Endothelial cell (in vitro differentiated cells): ENCODE measurements around the gene EFNA1. TPM values are rescaled to one million over a fixed set of nuclear protein-coding genes. Genes with fewer than 3 reads are reported as not detected.
"Not testable (repeated sequence)": the region's sequence is repeated elsewhere in the genome, so short reads cannot be mapped to it uniquely, and the experiment has no call there.

Source experiments
- DNase-seq: peaks from one replicate; pipeline ENCODE4 v3.0.0; 2021; ENCODE audit warnings: low spot score
- H3K27ac Mint-ChIP-seq: one replicate; pipeline ENCODE4 v1.8.0; 2021; ENCODE audit warnings: mixed read lengths, inconsistent platforms; ENCODE audit not compliant: unreplicated experiment
- H3K27me3 Mint-ChIP-seq: one replicate; pipeline ENCODE4 v1.8.0; 2021; ENCODE audit warnings: mild to moderate bottlenecking, moderate library complexity, mixed read lengths, inconsistent platforms; ENCODE audit not compliant: unreplicated experiment
- H3K36me3 Mint-ChIP-seq: one replicate; pipeline ENCODE4 v1.8.0; 2021; ENCODE audit warnings: mild to moderate bottlenecking, low read depth, mixed read lengths, inconsistent platforms; ENCODE audit not compliant: unreplicated experiment
- H3K4me1 Mint-ChIP-seq: one replicate; pipeline ENCODE4 v1.8.0; 2021; ENCODE audit warnings: mild to moderate bottlenecking, mixed read lengths, inconsistent platforms; ENCODE audit not compliant: unreplicated experiment
- H3K4me3 Mint-ChIP-seq: one replicate; pipeline ENCODE4 v1.8.0; 2021; ENCODE audit warnings: mild to moderate bottlenecking, mixed read lengths, inconsistent platforms; ENCODE audit not compliant: unreplicated experiment
- H3K9me3 Mint-ChIP-seq: one replicate; pipeline ENCODE4 v1.8.0; 2021; ENCODE audit warnings: mixed read lengths, inconsistent platforms; ENCODE audit not compliant: unreplicated experiment
- total RNA-seq: library from RNA; stranded (reverse); fragmentation: NEBNext Ultra II Directional; extraction: Animal tissue kit (Norgen Biotek cat#: 25700); gene quantifications from one replicate; pipeline ENCODE4 v1.2.1, GENCODE V29; 2021; ENCODE audit not compliant: unreplicated experiment
- TF ChIP-seq, protein P1 (sequence below): fragments of 200-600 bp; sonication (generic); IDR thresholded peaks from one replicate; pipeline ENCODE4 v1.5.0; 2021; ENCODE audit warnings: antibody characterized with exemption; ENCODE audit not compliant: unreplicated experiment

EFNA1 gene
- total RNA-seq, 1 donor from 2014 or later = 413 TPM

DNA sequence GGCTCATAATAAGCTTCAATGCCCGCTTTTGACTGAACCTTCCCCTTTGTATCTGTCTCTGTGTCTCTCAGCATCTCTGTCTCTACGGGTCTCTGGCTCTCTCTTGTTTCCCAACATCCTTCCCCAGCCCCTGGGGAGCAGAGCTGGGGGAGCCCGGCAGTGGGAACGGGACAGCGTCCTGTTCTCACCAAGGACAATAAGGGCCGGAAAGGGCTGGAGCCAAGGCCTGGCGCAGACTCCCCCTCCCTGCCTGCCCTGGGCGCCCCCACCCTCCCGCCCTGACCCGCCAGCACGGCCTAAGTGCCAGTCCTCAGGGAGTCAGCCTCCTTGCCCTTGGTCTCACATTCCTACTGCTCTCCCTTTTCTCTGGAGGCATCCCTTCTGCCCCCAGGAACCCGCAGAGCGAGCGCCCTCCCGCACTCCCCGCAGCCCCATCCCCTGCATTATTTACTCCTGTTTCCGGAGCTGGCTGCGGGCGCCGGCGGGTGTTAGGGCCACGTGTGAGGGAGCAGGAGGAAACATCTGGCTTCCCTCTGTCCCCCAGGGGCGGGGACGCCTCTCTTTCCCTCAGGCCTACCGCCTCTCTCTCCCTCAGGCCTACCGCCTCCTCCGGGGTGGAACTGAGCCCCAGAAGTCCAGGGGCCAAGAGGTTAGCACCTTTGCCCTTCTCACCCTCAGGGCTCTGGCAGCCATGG, 38.9 kb downstream of the EFNA1 start:
- peak; percentile 84 for DNase-seq
- Mint-ChIP-seq H3K36me3 (peaks cover 12% of the 10 kb centered on the region), H3K9me3 (no peaks in the 10 kb centered on the region), H3K4me1 (peaks cover 18% of the 10 kb centered on the region), H3K4me3 (peak overlapping the region; percentile 85), H3K27me3 (peaks cover 6% of the 10 kb centered on the region), H3K27ac (peak overlapping the region; percentile 98)
- TF ChIP-seq, protein P1, sequence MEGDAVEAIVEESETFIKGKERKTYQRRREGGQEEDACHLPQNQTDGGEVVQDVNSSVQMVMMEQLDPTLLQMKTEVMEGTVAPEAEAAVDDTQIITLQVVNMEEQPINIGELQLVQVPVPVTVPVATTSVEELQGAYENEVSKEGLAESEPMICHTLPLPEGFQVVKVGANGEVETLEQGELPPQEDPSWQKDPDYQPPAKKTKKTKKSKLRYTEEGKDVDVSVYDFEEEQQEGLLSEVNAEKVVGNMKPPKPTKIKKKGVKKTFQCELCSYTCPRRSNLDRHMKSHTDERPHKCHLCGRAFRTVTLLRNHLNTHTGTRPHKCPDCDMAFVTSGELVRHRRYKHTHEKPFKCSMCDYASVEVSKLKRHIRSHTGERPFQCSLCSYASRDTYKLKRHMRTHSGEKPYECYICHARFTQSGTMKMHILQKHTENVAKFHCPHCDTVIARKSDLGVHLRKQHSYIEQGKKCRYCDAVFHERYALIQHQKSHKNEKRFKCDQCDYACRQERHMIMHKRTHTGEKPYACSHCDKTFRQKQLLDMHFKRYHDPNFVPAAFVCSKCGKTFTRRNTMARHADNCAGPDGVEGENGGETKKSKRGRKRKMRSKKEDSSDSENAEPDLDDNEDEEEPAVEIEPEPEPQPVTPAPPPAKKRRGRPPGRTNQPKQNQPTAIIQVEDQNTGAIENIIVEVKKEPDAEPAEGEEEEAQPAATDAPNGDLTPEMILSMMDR = no peak

DNA sequence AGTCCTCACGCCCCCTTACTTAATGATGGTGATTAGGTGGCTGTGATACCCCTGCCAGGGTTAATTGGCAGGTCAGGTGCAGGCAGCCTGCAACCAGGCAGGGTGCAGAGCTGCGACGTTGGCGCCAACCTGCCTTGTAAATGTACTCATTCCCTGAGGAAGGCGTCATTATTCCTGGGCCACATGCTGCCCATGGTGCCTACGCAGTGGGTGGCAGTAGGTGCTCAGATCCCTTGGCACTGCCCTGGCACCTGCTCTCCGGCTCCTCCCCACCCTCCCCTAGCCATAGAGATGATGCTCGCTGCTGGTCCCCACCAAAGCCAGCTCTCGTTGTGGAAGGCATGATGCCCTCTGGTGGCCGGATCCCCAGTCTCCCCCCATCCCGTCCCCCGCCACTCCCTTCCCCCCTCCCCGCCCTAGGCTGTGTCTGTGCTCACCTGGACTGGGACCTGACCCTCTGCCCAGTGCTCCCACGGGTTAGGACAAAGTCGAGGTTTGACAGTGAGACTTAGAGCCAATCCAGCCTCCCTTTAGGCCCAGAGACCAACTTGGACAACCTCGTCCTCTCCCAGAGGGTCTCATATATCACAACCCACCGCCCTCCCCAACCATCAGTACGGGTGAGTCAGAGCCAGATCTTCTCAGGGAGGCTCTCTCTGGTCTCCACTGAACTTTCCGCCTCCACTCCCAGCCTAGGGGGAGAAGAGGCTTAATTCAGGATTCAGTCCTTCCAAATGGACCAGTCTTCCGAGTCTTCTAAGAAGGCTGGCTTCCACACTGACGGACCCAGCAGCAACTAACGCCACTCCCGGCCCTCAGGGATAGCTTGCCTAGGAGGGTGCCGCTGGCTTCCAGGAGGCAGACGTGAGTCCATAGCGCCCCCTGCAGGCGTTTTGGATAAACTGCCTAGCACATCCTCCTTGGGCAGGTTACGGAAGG, 39.8 kb downstream of the EFNA1 start:
- peaks cover 18% of the 10 kb centered on the region for H3K36me3 Mint-ChIP-seq
- peaks cover 25% of the 10 kb centered on the region for H3K4me1 Mint-ChIP-seq
- DNase-seq = peak; percentile 92
- peak overlapping the region; percentile 85 for H3K4me3 Mint-ChIP-seq
- no peaks in the 10 kb centered on the region for H3K9me3 Mint-ChIP-seq
- H3K27ac Mint-ChIP-seq = peak overlapping the region; percentile 95
- peaks cover 6% of the 10 kb centered on the region for H3K27me3 Mint-ChIP-seq
- TF ChIP-seq, protein P1 = peak; percentile 75

DNA sequence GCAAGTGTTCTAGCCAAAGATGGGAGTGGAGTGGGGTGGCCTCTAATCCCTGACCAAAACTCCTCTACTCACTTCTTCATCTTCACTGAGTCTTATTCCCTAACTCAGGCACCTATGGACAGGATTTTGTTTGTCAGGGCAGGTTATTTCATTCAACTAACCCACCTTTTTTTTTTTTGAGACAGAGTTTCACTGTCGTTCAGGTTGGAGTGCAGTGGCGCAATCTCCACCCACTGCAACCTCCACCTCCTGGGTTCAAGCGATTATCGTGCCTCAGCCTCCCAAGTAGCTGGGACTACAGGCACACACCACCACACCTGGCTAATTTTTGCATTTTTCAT, 40.4 kb downstream of the EFNA1 start:
- TF ChIP-seq, protein P1 = peak; percentile 4
- H3K27me3 Mint-ChIP-seq, H3K4me3 Mint-ChIP-seq, DNase-seq, H3K9me3 Mint-ChIP-seq: not testable (repeated sequence)
- peaks cover 20% of the 10 kb centered on the region for H3K36me3 Mint-ChIP-seq
- peak overlapping the region; percentile 95 for H3K27ac Mint-ChIP-seq
- H3K4me1 Mint-ChIP-seq = peaks cover 28% of the 10 kb centered on the region

DNA sequence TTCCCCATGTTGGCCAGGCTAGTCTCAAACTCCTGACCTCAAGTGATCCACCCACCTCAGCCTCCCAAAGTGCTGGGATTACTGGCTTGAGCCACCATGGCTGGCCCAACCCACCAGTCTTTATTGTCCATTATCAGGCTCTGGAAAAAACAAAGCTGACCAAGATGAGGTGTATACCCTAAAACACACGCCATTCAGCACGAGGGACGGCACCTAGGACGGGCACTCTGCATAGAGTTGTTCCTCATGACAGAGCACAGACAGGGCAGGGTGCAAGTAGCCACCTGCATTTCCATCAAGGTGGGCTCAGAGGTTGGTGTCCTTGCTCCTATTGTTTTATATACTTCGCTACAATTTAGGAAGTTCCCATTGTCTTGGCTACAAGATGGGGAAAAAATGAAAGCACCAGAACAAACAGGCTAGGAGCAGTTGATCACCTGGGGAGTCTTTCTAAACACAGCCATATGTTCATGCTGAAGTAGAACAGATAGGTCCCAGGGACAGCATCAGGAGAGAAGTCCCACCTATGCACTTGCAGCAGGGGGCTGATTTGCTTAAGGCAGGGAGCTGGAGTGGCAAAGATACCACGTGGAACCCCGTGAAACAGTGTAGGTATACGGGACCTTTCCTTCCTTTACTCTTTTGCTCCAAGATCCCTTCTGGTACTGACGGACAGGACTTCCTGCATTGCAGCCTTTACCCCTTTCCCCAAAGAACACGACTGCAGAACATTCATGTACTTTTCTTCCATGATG, 41.0 kb downstream of the EFNA1 start:
- no peak overlapping the region for H3K27ac Mint-ChIP-seq
- peaks cover 33% of the 10 kb centered on the region for H3K4me1 Mint-ChIP-seq
- peaks cover 26% of the 10 kb centered on the region for H3K36me3 Mint-ChIP-seq
- TF ChIP-seq, protein P1 = no peak
- H3K9me3 Mint-ChIP-seq = no peaks in the 10 kb centered on the region
- peak overlapping the region; percentile 73 for H3K4me3 Mint-ChIP-seq
- no peak for DNase-seq
- H3K27me3 Mint-ChIP-seq = peaks cover 10% of the 10 kb centered on the region
